ENCODE results near the gene NUAK1. TPM values are rescaled to one million over a fixed set of nuclear protein-coding genes. Genes with fewer than 3 reads are reported as not detected.

The NUAK1 gene
- total RNA-seq, 2 experiments from 2014 or later, result not detected

GRCh38 chr12:106039646-106040404 lies 98.9 kb downstream of the NUAK1 start:
- no peak for DNase-seq
- Mint-ChIP-seq H3K4me1 (no peaks in the 10 kb centered on the region), H3K9me3 (no peaks in the 10 kb centered on the region), H3K27ac (no peak overlapping the region), H3K27me3 (no peaks in the 10 kb centered on the region), H3K4me3 (no peak overlapping the region), H3K36me3 (ENCODE audit: low read depth) (no peaks in the 10 kb centered on the region)
- POLR2A ChIA-PET, result no interaction called here
- CTCF ChIA-PET, result no interaction called here

GRCh38 chr12:106039242-106039641 lies 99.5 kb downstream of the NUAK1 start:
- no peak for DNase-seq
- H3K27me3 Mint-ChIP-seq, result no peaks in the 10 kb centered on the region
- no peak overlapping the region for H3K27ac Mint-ChIP-seq
- H3K4me1 Mint-ChIP-seq, result no peaks in the 10 kb centered on the region
- ChIA-PET CTCF (no interaction called here), POLR2A (no interaction called here)
- H3K36me3 Mint-ChIP-seq (ENCODE audit: low read depth), result no peaks in the 10 kb centered on the region
- no peaks in the 10 kb centered on the region for H3K9me3 Mint-ChIP-seq
- H3K4me3 Mint-ChIP-seq, result no peak overlapping the region

DNA sequence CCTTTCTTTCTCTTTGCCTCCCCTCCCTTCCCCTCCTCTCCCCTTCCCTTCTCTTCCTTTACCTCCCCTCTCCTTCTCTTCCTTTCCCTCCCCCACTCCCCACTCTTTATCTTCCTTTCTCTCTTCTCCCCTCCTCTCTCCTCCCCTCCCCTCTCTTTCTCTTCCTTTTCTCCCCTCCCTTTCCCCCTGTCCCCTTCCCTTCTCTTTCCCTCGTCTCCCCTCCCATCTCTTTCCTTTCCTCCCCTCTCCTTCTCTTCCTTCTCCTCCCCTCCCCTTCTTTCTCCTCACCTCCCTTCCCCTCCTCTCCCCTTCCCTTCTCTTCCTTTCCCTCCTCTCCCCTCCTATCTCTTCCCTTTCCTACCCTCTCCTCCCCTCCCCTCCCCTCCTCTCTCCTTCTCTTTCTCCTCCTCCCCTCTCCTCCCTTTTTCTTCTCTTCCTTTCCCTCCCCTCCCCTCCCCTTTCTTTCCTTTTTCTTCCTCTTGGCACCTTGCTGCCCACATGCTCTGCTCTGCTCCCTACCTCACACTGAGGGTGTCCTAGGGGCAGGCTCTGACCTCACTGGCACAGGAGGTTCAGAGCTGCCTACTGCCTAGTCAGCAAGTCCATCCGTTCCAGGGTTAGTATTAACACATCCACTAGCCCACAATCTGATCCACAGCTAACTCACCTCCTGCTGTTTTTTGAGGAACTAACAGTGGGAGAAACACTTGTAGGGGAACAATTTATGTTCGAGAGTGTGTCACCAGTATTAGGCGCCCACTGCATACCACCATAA lies 101.0 kb downstream of the NUAK1 start:
- CTCF ChIA-PET, result no interaction called here
- no peaks in the 10 kb centered on the region for H3K36me3 Mint-ChIP-seq (ENCODE audit: low read depth)
- H3K4me1 Mint-ChIP-seq, result no peaks in the 10 kb centered on the region
- POLR2A ChIA-PET, result no interaction called here
- no peak overlapping the region for H3K27ac Mint-ChIP-seq
- no peak overlapping the region for H3K4me3 Mint-ChIP-seq
- no peaks in the 10 kb centered on the region for H3K27me3 Mint-ChIP-seq
- H3K9me3 Mint-ChIP-seq, result no peaks in the 10 kb centered on the region
- DNase-seq, result no peak

DNA sequence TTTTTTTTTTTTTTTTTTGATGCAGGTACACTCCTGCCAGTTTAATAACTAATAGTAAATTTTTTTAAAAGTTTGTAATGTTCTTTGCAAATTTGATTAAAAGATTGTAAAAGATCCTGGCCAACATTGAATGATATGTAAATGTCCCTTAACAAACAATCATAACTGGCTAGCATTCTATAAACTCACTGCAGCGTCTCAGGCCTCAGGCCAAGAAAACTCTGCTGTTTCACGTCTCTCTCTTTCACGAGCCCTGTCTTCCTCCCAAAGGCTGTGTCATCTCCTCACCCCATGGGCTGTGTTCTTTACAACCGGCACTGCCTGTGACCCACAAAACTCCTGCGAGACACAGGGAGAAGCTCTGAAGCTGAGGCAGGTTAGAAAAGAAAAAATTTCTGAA lies 103.3 kb downstream of the NUAK1 start:
- ChIA-PET CTCF (no interaction called here), POLR2A (no interaction called here)
- Mint-ChIP-seq H3K36me3 (ENCODE audit: low read depth) (no peaks in the 10 kb centered on the region), H3K27me3 (no peaks in the 10 kb centered on the region), H3K9me3 (no peaks in the 10 kb centered on the region), H3K27ac (no peak overlapping the region), H3K4me3 (no peak overlapping the region), H3K4me1 (no peaks in the 10 kb centered on the region)
- DNase-seq, result no peak

GRCh38 chr12:106034316-106034715 lies 104.4 kb downstream of the NUAK1 start:
- H3K4me1 Mint-ChIP-seq, result no peaks in the 10 kb centered on the region
- ChIA-PET CTCF (no interaction called here), POLR2A (no interaction called here)
- H3K27ac Mint-ChIP-seq, result no peak overlapping the region
- H3K9me3 Mint-ChIP-seq, result no peaks in the 10 kb centered on the region
- no peaks in the 10 kb centered on the region for H3K36me3 Mint-ChIP-seq (ENCODE audit: low read depth)
- DNase-seq, result no peak
- H3K27me3 Mint-ChIP-seq, result no peaks in the 10 kb centered on the region
- no peak overlapping the region for H3K4me3 Mint-ChIP-seq

DNA sequence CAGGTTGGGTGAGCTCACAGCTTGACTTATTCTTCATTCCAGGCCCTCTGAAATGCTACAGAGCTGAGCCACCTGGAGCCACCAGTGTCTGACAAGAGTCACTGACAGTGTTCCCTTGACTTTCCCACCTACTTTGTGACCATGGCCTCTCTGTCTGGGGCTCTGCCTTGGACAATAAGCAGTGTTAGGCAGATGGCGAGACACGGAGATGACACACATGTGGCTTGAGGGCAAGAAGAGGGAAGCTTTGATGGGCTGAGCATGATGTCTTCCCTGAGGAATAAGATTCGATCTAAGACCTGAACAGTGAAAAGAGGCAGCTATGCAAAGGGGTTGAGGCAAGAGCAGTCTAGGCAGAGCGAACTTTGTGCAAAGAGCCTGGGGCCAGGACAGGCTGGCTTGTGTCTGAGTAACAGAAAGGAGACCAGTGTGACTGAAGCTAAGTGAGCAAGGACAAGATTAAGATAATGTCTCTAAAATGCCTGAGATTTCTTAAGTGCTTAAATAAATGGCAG lies 105.5 kb downstream of the NUAK1 start:
- peaks cover 2% of the 10 kb centered on the region for H3K27me3 Mint-ChIP-seq
- no peak overlapping the region for H3K4me3 Mint-ChIP-seq
- DNase-seq, result no peak
- no peaks in the 10 kb centered on the region for H3K9me3 Mint-ChIP-seq
- H3K36me3 Mint-ChIP-seq (ENCODE audit: low read depth), result no peaks in the 10 kb centered on the region
- ChIA-PET POLR2A (no interaction called here), CTCF (no interaction called here)
- H3K4me1 Mint-ChIP-seq, result no peaks in the 10 kb centered on the region
- H3K27ac Mint-ChIP-seq, result no peak overlapping the region

DNA sequence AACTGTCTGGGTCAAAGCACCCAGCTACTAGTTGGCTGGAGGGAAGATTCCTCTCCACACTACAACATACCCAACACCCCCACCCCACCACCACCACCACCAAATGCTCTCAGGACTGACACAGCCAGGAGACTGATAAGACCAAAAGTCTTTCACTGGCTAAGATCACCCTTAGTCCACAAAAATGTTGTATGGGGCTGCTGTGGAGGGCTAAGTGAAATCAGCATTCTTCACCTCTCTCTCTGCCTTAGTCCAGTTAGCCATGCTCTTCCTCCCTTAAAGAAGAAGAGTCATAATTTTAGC lies 106.2 kb downstream of the NUAK1 start:
- DNase-seq, result no peak
- H3K27ac Mint-ChIP-seq, result no peak overlapping the region
- H3K4me3 Mint-ChIP-seq, result no peak overlapping the region
- POLR2A ChIA-PET, result no interaction called here
- CTCF ChIA-PET, result no interaction called here
- peaks cover 7% of the 10 kb centered on the region for H3K27me3 Mint-ChIP-seq
- H3K36me3 Mint-ChIP-seq (ENCODE audit: low read depth), result no peaks in the 10 kb centered on the region
- no peaks in the 10 kb centered on the region for H3K9me3 Mint-ChIP-seq
- no peaks in the 10 kb centered on the region for H3K4me1 Mint-ChIP-seq

GRCh38 chr12:106031761-106032622 lies 106.8 kb downstream of the NUAK1 start:
- Mint-ChIP-seq H3K27ac (no peak overlapping the region), H3K27me3 (peaks cover 7% of the 10 kb centered on the region), H3K36me3 (ENCODE audit: low read depth) (no peaks in the 10 kb centered on the region), H3K4me1 (no peaks in the 10 kb centered on the region), H3K9me3 (no peaks in the 10 kb centered on the region), H3K4me3 (no peak overlapping the region)
- no peak for DNase-seq
- ChIA-PET CTCF (no interaction called here), POLR2A (no interaction called here)

- Mint-ChIP-seq H3K4me3 (no peak overlapping the region), H3K4me1 (no peaks in the 10 kb centered on the region), H3K36me3 (ENCODE audit: low read depth) (no peaks in the 10 kb centered on the region), H3K27me3 (peaks cover 7% of the 10 kb centered on the region), H3K9me3 (no peaks in the 10 kb centered on the region), H3K27ac (no peak overlapping the region)
- DNase-seq, result no peak
- ChIA-PET CTCF (interaction anchor here (1.4 kb wide), 1 partner anchor 104 kb away, joined by 3 read pairs; no protein-coding TSS in a partner anchor), POLR2A (no interaction called here)
Observed at GRCh38 chr12:106030210-106031071, 108.3 kb downstream of the NUAK1 start.

GRCh38 chr12:106029532-106029931 lies 109.2 kb downstream of the NUAK1 start:
- Mint-ChIP-seq H3K27ac (no peak overlapping the region), H3K9me3 (no peaks in the 10 kb centered on the region), H3K27me3 (peaks cover 7% of the 10 kb centered on the region), H3K4me1 (no peaks in the 10 kb centered on the region), H3K36me3 (ENCODE audit: low read depth) (no peaks in the 10 kb centered on the region), H3K4me3 (no peak overlapping the region)
- DNase-seq, result no peak
- CTCF ChIA-PET, result interaction anchor here (1.4 kb wide), 1 partner anchor 105 kb away, joined by 3 read pairs; no protein-coding TSS in a partner anchor
- POLR2A ChIA-PET, result no interaction called here

DNA sequence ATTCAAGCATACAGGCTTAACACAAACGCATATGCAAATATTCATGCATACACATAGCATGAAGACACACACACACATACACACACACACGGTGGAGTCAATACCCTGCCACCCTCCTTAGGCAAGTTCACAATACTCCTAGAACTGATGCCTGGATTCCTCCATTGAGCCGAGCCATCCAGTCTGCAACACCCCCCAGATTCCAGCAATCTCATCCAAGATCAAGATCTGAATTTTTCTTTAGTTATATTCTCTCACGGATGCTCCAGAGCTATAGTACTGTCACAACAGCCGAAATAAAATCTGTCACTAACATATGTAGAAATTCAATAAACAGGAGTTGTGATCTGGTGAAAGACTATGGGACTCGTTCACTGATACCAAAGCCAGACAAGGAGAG lies 110.8 kb downstream of the NUAK1 start:
- POLR2A ChIA-PET, result no interaction called here
- no peak for DNase-seq
- H3K4me3 Mint-ChIP-seq, result no peak overlapping the region
- no peak overlapping the region for H3K27ac Mint-ChIP-seq
- H3K4me1 Mint-ChIP-seq, result no peaks in the 10 kb centered on the region
- no peaks in the 10 kb centered on the region for H3K9me3 Mint-ChIP-seq
- CTCF ChIA-PET, result no interaction called here
- H3K27me3 Mint-ChIP-seq, result peaks cover 7% of the 10 kb centered on the region
- H3K36me3 Mint-ChIP-seq (ENCODE audit: low read depth), result no peaks in the 10 kb centered on the region

DNA sequence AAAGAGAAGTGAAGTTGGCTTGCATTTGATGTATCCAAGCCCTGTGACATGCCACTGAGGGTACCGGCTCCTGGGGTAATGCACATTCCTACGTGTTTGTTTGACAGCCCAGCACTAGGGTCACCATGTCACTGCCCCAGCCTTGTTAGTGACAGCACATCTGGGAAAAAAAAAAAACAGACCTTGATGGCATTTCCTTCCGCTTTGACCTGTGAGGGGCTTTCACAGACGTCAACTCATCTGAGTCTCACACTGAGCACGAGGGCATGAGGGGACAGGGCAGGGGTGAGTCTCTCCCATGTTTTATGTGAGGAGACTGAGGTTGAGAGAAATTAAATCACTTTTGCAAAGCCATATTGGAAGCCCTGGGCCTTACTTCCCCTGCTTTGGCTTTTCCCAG lies 111.5 kb downstream of the NUAK1 start:
- H3K36me3 Mint-ChIP-seq (ENCODE audit: low read depth), result no peaks in the 10 kb centered on the region
- no peak overlapping the region for H3K27ac Mint-ChIP-seq
- H3K9me3 Mint-ChIP-seq, result no peaks in the 10 kb centered on the region
- ChIA-PET POLR2A (no interaction called here), CTCF (no interaction called here)
- H3K4me1 Mint-ChIP-seq, result no peaks in the 10 kb centered on the region
- DNase-seq, result no peak
- H3K4me3 Mint-ChIP-seq, result no peak overlapping the region
- H3K27me3 Mint-ChIP-seq, result peaks cover 7% of the 10 kb centered on the region

DNA sequence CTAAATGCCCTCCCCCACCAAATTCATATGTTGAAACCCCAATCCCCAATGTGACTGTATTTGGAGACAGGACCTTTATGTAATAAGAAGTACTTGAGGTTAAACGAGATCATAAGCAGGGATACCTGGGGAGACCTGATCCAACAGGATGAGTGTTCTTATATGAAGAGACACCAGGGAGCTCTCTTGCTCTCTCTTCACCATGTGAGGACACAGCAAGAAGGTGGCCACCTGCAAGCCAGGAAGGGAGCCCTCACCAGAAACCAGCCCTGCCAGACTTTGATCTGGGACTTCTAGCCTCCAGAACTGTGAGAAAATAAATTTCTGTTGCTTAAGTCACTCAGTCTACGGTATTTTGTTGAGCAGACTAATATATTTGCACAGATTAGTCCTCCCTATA lies 113.6 kb downstream of the NUAK1 start:
- no peak for DNase-seq
- Mint-ChIP-seq H3K27me3 (peaks cover 7% of the 10 kb centered on the region), H3K9me3 (peaks cover 1% of the 10 kb centered on the region), H3K27ac (no peak overlapping the region), H3K4me1 (no peaks in the 10 kb centered on the region), H3K36me3 (ENCODE audit: low read depth) (no peaks in the 10 kb centered on the region), H3K4me3 (no peak overlapping the region)
- ChIA-PET POLR2A (no interaction called here), CTCF (no interaction called here)
